ENCODE results near the gene BRINP3. TPM values are rescaled to one million over a fixed set of nuclear protein-coding genes. Genes with fewer than 3 reads are reported as not detected.

Gene BRINP3
- total RNA-seq, 1 experiment from 2014 or later = not detected

DNA sequence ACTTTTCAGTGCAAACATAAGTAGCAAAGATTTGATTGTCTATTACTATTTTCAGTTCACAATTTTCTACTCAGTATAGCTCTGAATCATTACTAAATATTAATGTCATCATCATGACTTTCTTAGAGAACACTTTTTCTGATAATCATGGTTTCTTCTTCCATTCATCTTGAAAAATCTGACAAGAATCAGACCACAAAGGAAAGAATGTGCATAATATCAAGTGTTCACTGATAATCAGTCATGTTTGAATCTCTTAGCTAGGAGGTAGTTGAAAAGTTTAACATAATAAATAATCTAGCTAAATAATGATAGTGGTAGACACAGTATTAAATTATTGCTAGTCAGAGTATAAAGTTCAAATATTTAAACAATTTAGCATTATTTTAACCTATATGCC lies 133.2 kb downstream of the BRINP3 start:
- Histone ChIP-seq H3K4me1 (ENCODE audit: insufficient read depth, low read length) (no peaks in the 10 kb centered on the region), H3K23ac (ENCODE audit: insufficient read length, low read depth, low read length) (no peak overlapping the region), H3K4ac (ENCODE audit: low read depth, low read length) (no peak overlapping the region), H3K27me3 (ENCODE audit: insufficient read depth, low read length) (no peaks in the 10 kb centered on the region), H3K9me3 (ENCODE audit: control insufficient read depth, low read depth, low read length) (no peaks in the 10 kb centered on the region), H3K79me2 (ENCODE audit: insufficient read depth, low read length) (no peaks in the 10 kb centered on the region), H3K27ac (ENCODE audit: insufficient read length, low read depth, low read length) (no peak overlapping the region), H3K56ac (ENCODE audit: insufficient read length, low read depth, low read length) (no peak overlapping the region), H3K79me1 (ENCODE audit: insufficient read depth, low read depth, low read length, poor library complexity, severe bottlenecking) (no peaks in the 10 kb centered on the region), H2AFZ (ENCODE audit: low read length) (no peak overlapping the region), H4K5ac (ENCODE audit: insufficient read length, low read depth, low read length) (no peak overlapping the region), H3K9ac (ENCODE audit: extremely low read depth, insufficient read length, low read length) (no peak overlapping the region), H2AK5ac (ENCODE audit: insufficient read length, low read length) (no peak overlapping the region), H3K23me2 (ENCODE audit: insufficient read length, low read depth, low read length, poor library complexity, severe bottlenecking) (no peaks in the 10 kb centered on the region), H4K20me1 (ENCODE audit: control insufficient read depth, insufficient read depth, insufficient read length) (no peaks in the 10 kb centered on the region), H2BK20ac (ENCODE audit: low read depth, low read length, poor library complexity, severe bottlenecking) (no peak overlapping the region), H3K4me2 (ENCODE audit: insufficient read depth, insufficient read length, low read length) (no peak overlapping the region), H2BK15ac (ENCODE audit: low read depth, low read length) (no peak overlapping the region), H3K18ac (ENCODE audit: insufficient read length, low read depth, low read length) (no peak overlapping the region), H3T11ph (ENCODE audit: low read length) (no peak overlapping the region), H2BK12ac (ENCODE audit: insufficient read length, low read depth, low read length) (no peak overlapping the region), H4K8ac (replicated peaks; ENCODE audit: insufficient read length, low read depth, low read length) (no peak overlapping the region), H2BK120ac (ENCODE audit: low read depth, low read length, poor library complexity, severe bottlenecking) (no peak overlapping the region), H4K91ac (ENCODE audit: insufficient read length, low read depth, low read length) (no peak overlapping the region), H3K14ac (ENCODE audit: insufficient read depth, low read length) (no peak overlapping the region), H2BK5ac (ENCODE audit: insufficient read length, low read length) (no peak overlapping the region)
- Mint-ChIP-seq H3K36me3 (ENCODE audit: insufficient read depth in 1 of 3, low read depth in 3 of 3) (no peaks in the 10 kb centered on the region), H3K4me1 (no peaks in the 10 kb centered on the region), H3K4me3 (no peak overlapping the region), H3K27me3 (ENCODE audit: low read depth) (no peaks in the 10 kb centered on the region; the same call in 1 of the 2 replicates), H3K27ac (no peak overlapping the region), H3K9me3 (no peaks in the 10 kb centered on the region)
- DNase-seq = no peak
- TF ChIP-seq, protein P1, sequence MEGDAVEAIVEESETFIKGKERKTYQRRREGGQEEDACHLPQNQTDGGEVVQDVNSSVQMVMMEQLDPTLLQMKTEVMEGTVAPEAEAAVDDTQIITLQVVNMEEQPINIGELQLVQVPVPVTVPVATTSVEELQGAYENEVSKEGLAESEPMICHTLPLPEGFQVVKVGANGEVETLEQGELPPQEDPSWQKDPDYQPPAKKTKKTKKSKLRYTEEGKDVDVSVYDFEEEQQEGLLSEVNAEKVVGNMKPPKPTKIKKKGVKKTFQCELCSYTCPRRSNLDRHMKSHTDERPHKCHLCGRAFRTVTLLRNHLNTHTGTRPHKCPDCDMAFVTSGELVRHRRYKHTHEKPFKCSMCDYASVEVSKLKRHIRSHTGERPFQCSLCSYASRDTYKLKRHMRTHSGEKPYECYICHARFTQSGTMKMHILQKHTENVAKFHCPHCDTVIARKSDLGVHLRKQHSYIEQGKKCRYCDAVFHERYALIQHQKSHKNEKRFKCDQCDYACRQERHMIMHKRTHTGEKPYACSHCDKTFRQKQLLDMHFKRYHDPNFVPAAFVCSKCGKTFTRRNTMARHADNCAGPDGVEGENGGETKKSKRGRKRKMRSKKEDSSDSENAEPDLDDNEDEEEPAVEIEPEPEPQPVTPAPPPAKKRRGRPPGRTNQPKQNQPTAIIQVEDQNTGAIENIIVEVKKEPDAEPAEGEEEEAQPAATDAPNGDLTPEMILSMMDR (conservative IDR thresholded peaks at IDR 0.05) = no peak
